Eye (tissue), 1 donor: ENCODE data around the gene PPIL4.

Source experiments
- DNase-seq: peaks from one replicate; pipeline ENCODE4 v3.0.0-alpha.2; 2015

The PPIL4 gene

GRCh38 chr6:149456311-149457021, 89.4 kb downstream of the PPIL4 start:
- DNase-seq: no peak

- no peak for DNase-seq
Measured at GRCh38 chr6:149455031-149455732, 90.7 kb downstream of the PPIL4 start.
